Stimulated activated CD8-positive, alpha-beta memory T cell treated with anti-CD3 and anti-CD28 coated beads, Interleukin-4, amount 100 ng/mL, for 1 hour (primary cell): ENCODE data around the gene INSYN2A.

Experiments
- DNase-seq, 2 donors: peaks; one replicate each; pipeline ENCODE4 v3.0.0-alpha.2; 2020; ENCODE audit warnings: low read depth in 2 of 2, low spot score in 1 of 2

The INSYN2A gene

DNA sequence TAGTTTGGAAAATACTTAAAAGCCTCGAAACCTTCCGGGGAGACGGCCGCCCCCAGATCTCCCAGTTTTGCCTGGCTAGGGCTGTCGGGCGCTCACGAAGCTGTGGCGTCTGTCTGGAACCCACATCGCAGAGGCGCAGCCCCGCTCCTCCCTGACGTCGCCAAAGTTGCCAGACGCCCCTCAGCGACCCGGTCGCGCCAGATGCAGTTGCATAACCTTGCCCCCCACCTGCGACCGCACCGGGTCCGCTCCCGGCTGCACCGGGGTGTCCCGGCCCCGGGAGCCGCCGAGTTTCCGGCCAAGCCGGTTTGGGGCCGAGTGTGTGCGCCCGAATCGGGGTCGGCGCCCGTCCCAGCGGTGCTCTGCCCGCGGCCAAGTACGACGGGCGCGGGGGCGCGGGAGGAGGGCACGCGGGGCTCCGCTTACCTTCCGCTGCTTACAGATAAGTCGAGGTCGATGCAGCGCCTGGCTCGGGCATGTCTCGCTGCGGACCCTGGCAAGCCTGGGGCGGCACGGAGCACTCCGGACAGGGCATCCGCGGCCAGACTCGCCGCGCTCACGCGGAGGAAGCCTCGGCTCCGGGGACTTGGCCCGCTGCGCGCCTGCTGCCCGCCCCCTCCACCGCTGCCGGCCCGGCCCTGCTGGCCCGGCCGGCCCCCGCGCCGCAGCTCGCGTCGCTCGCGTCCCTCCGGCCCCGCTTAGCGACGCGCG is 665 bp downstream of the INSYN2A start:
- no peak for DNase-seq

DNA sequence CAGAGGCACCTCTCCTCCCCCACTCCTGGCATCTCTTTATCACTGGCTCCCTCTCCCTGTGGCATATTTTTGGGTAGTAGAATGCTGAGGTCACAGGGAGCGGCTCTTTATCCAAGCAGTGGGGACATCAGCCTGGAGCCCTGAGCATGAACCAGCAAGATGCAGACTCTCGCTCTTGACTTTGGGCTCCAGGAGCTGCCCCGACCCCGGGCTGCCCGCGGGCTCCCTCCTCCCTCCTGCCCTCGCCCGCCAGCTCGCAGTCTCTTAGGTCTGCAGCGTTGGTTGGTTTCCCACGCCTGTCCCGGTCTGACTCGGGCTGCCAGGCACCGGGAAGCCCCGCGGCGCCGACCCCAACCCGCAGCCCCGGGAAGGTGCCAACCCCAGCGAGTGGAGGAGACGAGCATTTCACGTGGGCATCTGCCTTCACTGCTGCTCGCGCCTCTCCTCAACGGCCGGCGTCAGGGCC is 1.3 kb downstream of the INSYN2A start:
- DNase-seq = no peak

- DNase-seq = no peak
These were observed 1.8 kb downstream of the INSYN2A start for GRCh38 chr10:127194599-127194998.

DNA sequence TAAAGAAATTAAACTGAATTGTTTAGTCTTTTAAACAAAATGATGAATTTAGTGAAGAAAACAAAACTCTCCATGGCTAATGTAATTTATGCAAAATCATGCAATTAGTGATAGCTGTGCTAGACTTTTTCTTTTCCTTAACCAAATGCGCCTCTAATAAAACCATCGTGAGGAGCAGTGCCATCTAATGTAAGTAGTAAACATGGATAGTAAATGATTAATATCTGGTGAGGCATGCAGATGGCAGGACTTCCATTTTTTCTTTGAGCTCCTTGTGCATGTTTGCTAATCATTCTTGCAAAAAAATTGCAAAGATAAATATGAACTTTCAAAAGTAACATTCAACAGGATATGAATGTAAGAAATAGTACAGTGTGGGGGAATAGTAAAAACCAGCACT is 2.3 kb downstream of the INSYN2A start:
- DNase-seq = no peak

- no peak for DNase-seq
These were observed 3.3 kb downstream of the INSYN2A start for GRCh38 chr10:127193125-127193524.

GRCh38 chr10:127190427-127190826 is 6.0 kb downstream of the INSYN2A start:
- DNase-seq = no peak

DNA sequence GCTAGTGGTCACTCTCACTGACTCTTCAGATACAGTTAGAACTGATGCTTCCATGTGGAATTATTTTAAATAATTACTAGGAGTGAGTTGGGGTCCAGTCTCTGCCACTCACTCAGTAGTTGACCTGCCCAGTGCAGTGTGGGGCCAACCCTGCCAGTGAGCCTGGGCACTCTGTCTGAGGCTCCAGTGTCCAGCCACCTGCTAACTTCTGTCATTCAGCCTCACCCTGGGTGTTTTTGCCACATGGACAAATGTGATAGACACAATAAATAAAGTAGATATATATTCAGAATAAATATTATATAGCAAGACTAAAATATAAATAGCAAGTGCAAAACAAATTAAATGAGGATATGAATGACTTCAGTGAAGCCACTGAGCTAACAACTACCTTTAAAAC is 7.2 kb downstream of the INSYN2A start:
- no peak for DNase-seq

- DNase-seq = no peak
These were observed 9.6 kb downstream of the INSYN2A start for GRCh38 chr10:127186813-127187212.

GRCh38 chr10:127184582-127184981 is 11.8 kb downstream of the INSYN2A start:
- no peak for DNase-seq

GRCh38 chr10:127182161-127182560 is 14.2 kb downstream of the INSYN2A start:
- DNase-seq = no peak

DNA sequence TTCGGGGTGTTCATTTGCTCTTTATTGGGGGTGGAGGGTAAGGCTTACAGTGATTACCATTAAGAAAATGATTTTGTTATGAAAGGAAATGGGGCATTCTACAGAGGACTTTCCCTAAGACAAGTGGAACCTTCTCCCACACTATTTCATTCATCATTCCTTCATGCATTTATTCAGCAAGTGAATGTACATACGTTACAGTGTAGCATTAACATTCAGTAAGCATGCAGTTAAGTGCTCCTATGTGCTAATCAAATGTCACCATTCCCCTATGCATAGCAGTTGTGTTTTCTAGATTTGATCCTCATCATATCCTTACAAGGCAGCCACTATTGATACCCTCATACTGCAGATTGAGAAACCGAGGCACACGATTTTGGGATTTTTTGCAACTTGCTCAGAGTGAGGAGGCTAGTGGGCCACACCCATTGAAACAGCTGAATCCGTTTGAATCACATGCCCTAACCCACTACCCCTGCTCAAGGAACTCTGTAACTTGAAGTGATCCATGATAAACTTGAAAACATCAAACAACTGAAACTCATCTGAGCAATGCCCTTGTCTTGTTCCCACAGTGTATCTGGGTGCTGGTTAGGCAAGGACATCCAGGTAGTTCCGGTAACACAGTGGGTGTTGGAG is 16.7 kb downstream of the INSYN2A start:
- no peak for DNase-seq

GRCh38 chr10:127176649-127177048 is 19.7 kb downstream of the INSYN2A start:
- no peak for DNase-seq

GRCh38 chr10:127175357-127176110 is 20.9 kb downstream of the INSYN2A start:
- no peak for DNase-seq

DNA sequence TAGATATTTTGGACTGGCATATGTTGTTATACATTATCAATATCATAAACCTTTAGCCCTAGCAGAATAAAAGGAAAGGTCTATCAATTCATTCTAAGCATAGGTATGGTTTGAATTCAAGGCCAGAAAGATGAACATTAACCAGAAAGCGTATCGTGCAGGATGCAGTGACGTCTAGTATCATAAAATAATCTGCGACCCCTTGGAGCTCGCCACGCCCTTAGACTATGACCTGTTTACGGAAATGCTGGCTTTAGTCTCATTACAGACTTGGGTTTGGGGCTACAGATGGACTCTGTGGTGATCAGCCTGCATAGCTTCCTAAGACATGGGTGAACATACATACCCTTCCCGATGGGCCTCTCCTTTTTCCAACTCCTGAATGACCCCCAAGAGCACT is 21.5 kb downstream of the INSYN2A start:
- DNase-seq = no peak

- DNase-seq = no peak
These were observed 28.1 kb downstream of the INSYN2A start for GRCh38 chr10:127168261-127168660.

DNA sequence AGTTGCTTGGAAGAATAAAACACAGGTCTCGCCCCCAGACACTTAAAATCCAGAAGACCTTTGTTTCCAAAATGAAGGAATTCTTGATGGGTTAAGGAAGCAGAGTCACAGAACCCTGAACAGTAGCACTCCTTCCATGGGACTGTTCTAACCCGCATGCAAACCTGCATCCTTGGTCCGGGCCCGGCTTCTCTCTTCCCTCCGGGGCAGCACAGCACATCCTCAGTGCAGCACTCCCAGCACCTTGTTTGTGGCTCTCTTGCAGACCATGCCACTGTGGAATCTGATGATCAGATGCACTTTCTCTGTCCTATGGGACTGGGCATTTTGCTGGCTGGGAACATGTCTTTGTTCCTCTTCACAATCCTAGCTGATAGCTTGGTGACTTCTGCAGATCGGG is 33.5 kb downstream of the INSYN2A start:
- no peak for DNase-seq

GRCh38 chr10:127161482-127161881 is 34.9 kb downstream of the INSYN2A start:
- DNase-seq = no peak

- no peak for DNase-seq
These were observed 36.6 kb downstream of the INSYN2A start for GRCh38 chr10:127159648-127160245.

- DNase-seq = no peak
These were observed 37.7 kb downstream of the INSYN2A start for GRCh38 chr10:127158662-127159061.

DNA sequence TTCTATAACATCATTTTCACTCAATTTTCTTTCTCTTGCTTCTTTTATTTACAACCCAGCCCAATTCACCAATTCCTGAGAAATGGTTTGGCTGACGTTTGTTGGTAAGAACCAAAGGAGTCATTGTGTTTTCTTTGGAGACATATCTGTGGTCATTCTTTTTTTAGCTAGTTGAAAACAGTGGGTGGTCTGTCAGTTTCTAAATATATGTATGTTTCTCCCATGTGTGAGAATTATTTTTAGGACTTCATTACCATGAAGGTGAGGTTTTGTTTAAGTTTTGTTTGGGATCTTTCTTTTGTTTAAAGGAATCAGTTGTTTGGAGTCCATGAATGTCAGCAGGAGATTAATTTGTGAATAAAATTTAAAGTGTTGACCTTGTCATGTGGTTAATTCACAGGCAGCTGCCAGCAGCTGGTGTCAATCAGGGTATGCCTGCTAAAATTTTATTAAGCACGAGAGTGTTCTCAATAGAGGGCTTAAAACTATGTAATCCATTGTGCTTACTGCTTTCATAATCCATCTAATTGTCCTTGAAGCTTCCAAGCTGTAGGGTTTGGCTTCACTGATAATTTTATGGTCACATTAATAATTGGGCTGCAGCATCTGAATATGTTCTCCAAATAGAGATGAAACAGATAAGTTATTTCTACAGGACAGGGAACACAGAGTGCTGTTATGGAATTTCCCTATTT is 38.7 kb downstream of the INSYN2A start:
- DNase-seq = no peak

GRCh38 chr10:127157089-127157488 is 39.3 kb downstream of the INSYN2A start:
- no peak for DNase-seq
